Ovary (tissue), 3 donors: ENCODE data around the gene GRAMD2A.

Experiments used
- CTCF ChIP-seq, 3 donors: fragments of 450-650 bp in 2 of 3; fragments of 200-600 bp in 1 of 3; IDR thresholded peaks; one replicate each; pipeline versions ENCODE4 v1.5.1 to v1.8.0; 2016 to 2022; ENCODE audit warnings: antibody characterized with exemption in 3 of 3, mild to moderate bottlenecking in 1 of 3
- EP300 ChIP-seq: sonication (generic); formaldehyde crosslinking; IDR thresholded peaks from one replicate; pipeline ENCODE4 v1.6.1; 2017; ENCODE audit warnings: antibody characterized with exemption
- POLR2A ChIP-seq: fragments of 450-650 bp; IDR thresholded peaks from one replicate; pipeline ENCODE4 v1.6.1; 2017; ENCODE audit warnings: antibody characterized with exemption, mild to moderate bottlenecking, moderate library complexity
- donor health status: DM: no; HTN: no; CAD: no.

- TF ChIP-seq POLR2A (no peak), CTCF (IDR thresholded peaks at IDR 0.05) (no peak), EP300 (no peak)
Observed at GRCh38 chr15:72173401-72173800, 24.2 kb downstream of the GRAMD2A start.
